K562 (cell line): Measurements from ENCODE around the gene MPPED2.

ENCODE experiments used
- ESRRA ChIP-seq: fragments of 450-650 bp; IDR thresholded peaks from 2 replicates; pipeline ENCODE4 v1.6.1; 2014; ENCODE audit warnings: low read depth, mild to moderate bottlenecking, moderate library complexity, borderline replicate concordance
- MYC ChIP-seq, 2 experiments: fragments of 250-450 bp in 1 of 2; sonication (Bioruptor Pico) in 1 of 2; IDR thresholded peaks; 2 replicates each; pipeline versions ENCODE4 v1.5.1 to v1.6.1; 2012 to 2021; ENCODE audit warnings: low read depth in 2 of 2, borderline replicate concordance in 1 of 2, improper control_type of control experiment in 1 of 2, low read length in 1 of 2, mild to moderate bottlenecking in 1 of 2, moderate library complexity in 1 of 2
- NFRKB ChIP-seq: fragments of 450-650 bp; IDR thresholded peaks from 2 replicates; pipeline ENCODE4 v1.6.1; 2016; ENCODE audit warnings: low read depth
- OTX1 ChIP-seq: fragments of 450-650 bp; formaldehyde crosslinking; IDR thresholded peaks from 2 replicates; pipeline ENCODE4 v1.4.0; 2022; ENCODE audit warnings: mild to moderate bottlenecking
- PML ChIP-seq: IDR thresholded peaks from 2 replicates; pipeline ENCODE4 v1.6.1; 2012; ENCODE audit warnings: low read length, inconsistent platforms
- TRIM24 ChIP-seq, 2 experiments: fragments of 450-650 bp; IDR thresholded peaks; 2 replicates each; pipeline ENCODE4 v1.6.1; 2016
- TF ChIP-seq, protein P1 (sequence below), 3 experiments: IDR thresholded peaks in 2 of 3; conservative IDR thresholded peaks in 1 of 3; 2 replicates each; pipeline ENCODE4 v1.5.1; 2011 to 2012; ENCODE audit warnings: low read length in 3 of 3, mild to moderate bottlenecking in 3 of 3, control low read depth in 2 of 3, improper control_type of control experiment in 1 of 3, inconsistent platforms in 1 of 3, low read depth in 1 of 3, mixed read lengths in 1 of 3, moderate library complexity in 1 of 3; ENCODE audit not compliant: insufficient read depth in 2 of 3

DNA sequence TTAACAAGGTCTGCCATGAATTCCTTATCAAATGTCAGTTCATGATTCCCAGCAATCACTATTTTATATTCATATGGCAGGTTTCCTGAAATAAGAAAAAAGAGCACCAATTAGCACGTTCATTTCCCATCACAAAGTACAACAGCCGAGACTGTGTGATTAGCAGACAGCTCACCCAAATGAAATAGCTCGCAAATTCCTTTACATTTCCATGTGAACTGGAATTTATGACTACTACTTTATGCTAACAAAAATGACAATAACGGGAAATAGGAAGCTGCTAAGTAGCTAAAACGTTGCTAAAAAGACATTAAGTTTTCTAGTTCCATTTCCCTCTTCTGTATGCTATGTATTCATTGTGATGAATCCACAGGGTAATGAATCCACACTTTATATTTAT, 90.7 kb downstream of the MPPED2 start:
- TF ChIP-seq NFRKB (no peak), MYC (IDR thresholded peaks at IDR 0.05; ENCODE audit: low read depth, low read length) (no peak), MYC (CRISPR knock-in tag; IDR thresholded peaks at IDR 0.05; ENCODE audit: borderline replicate concordance, low read depth) (no peak), ESRRA (no peak), TRIM24 (IDR thresholded peaks at IDR 0.05) (no peak), OTX1 (CRISPR knock-in tag) (no peak), PML (no peak)
- TF ChIP-seq, protein P1, sequence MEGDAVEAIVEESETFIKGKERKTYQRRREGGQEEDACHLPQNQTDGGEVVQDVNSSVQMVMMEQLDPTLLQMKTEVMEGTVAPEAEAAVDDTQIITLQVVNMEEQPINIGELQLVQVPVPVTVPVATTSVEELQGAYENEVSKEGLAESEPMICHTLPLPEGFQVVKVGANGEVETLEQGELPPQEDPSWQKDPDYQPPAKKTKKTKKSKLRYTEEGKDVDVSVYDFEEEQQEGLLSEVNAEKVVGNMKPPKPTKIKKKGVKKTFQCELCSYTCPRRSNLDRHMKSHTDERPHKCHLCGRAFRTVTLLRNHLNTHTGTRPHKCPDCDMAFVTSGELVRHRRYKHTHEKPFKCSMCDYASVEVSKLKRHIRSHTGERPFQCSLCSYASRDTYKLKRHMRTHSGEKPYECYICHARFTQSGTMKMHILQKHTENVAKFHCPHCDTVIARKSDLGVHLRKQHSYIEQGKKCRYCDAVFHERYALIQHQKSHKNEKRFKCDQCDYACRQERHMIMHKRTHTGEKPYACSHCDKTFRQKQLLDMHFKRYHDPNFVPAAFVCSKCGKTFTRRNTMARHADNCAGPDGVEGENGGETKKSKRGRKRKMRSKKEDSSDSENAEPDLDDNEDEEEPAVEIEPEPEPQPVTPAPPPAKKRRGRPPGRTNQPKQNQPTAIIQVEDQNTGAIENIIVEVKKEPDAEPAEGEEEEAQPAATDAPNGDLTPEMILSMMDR (IDR thresholded peaks at IDR 0.05 in 2 of 3, conservative IDR thresholded peaks at IDR 0.05 in 1 of 3; ENCODE audit: insufficient read depth in 2 of 3, low read depth in 1 of 3, low read length in 3 of 3), result no peak
